ENCODE results near the gene ZIM2.

GRCh38 chr19:56832352-56832928 is 8.1 kb downstream of the ZIM2 start:
- TF ChIP-seq CTCF (IDR thresholded peaks at IDR 0.05) (no peak), EZH2 (IDR thresholded peaks at IDR 0.05; ENCODE audit: borderline replicate concordance, insufficient read depth, low read depth, low read length, poor library complexity, severe bottlenecking) (no peak)
